Right lobe of liver (tissue), 6 donors: ENCODE results near the gene SIK2. TPM values are rescaled to one million over a fixed set of nuclear protein-coding genes. Genes with fewer than 3 reads are reported as not detected.

Source experiments
- ATAC-seq, 4 donors: fragments of 200-7000 bp; cut with Tn5 transposase; one replicate each; pipeline ENCODE4 v1.9.1; 2020; ENCODE audit warnings: mild to moderate bottlenecking in 4 of 4, moderate library complexity in 4 of 4
- DNase-seq, 3 donors: peaks; one replicate each; pipeline ENCODE4 v3.0.0-alpha.2; 2020
- H3K27ac ChIP-seq, 3 donors: fragments of 200-600 bp; one replicate each; pipeline ENCODE4 v1.8.0; 2022
- H3K27me3 ChIP-seq, 2 donors: fragments of 200-600 bp; one replicate each; pipeline ENCODE4 v1.8.0; 2022
- H3K36me3 ChIP-seq, 4 donors: fragments of 200-600 bp; sonication (generic) in 1 of 4; one replicate each; pipeline versions ENCODE4 v1.5.1 to v1.8.0; 2017 to 2022; ENCODE audit warnings: control low read depth in 1 of 4
- H3K4me1 ChIP-seq, 4 donors: fragments of 200-600 bp; sonication (generic) in 1 of 4; one replicate each; pipeline versions ENCODE4 v1.5.1 to v1.8.0; 2017 to 2022; ENCODE audit warnings: control low read depth in 1 of 4
- H3K4me3 ChIP-seq, 3 donors: fragments of 200-600 bp; one replicate each; pipeline ENCODE4 v1.8.0; 2022
- H3K9me3 ChIP-seq, 4 donors: fragments of 200-600 bp; sonication (generic) in 1 of 4; one replicate each; pipeline versions ENCODE4 v1.5.1 to v1.8.0; 2017 to 2022; ENCODE audit warnings: control low read depth in 1 of 4
- POLR2A ChIP-seq: fragments of 450-650 bp; IDR thresholded peaks from one replicate; pipeline ENCODE4 v1.6.1; 2017; ENCODE audit warnings: antibody characterized with exemption, mild to moderate bottlenecking
- WGBS: methylation state at CpG from one replicate; pipeline ENCODE4 v1.1.6; 2018; ENCODE audit warnings: low coverage, low lambda C conversion rate; ENCODE audit not compliant: insufficient coverage; ENCODE audit errors: missing lambda C conversion rate; 5-methylcytosine and 5-hydroxymethylcytosine counted together
- intact Hi-C, 2 donors: fragments of 100-400 bp; cut with DNase I; formaldehyde crosslinking; loops; one replicate each; pipeline versions ENCODE4 v1.11.2 to v1.14.1; 2022
- total RNA-seq, 6 experiments: library from RNA; depleted of rRNA in 2 of 6; stranded (reverse); fragments of >200 nt in 2 of 6; fragmentation: NEBNext Ultra II Directional in 3 of 6; extraction: Animal tissue kit (Norgen Biotek cat#: 25700) in 3 of 6; gene quantifications; one replicate each; pipeline versions ENCODE4 v1.1.0 to v1.2.4, GENCODE V29; 2016 to 2023
- TF ChIP-seq, protein P1 (sequence below), 4 donors: fragments of 200-600 bp in 3 of 4; fragments of 450-650 bp in 1 of 4; IDR thresholded peaks; one replicate each; pipeline versions ENCODE4 v1.5.1 to v1.8.0; 2016 to 2022; ENCODE audit warnings: antibody characterized with exemption in 4 of 4, mild to moderate bottlenecking in 2 of 4
- donor health status: DM: no; HTN: yes; CAD: no.
- donor health status: DM: no; HTN: no; CAD: no.
- donor health status: DM: no; HTN: no; CAD: no.
- donor health status: DM: no; HTN: yes; CAD: no.
- donor health status: DM: no; HTN: yes; CAD: no.

SIK2 gene
- total RNA-seq, 6 experiments from 2014 or later, result 15.4 to 39.5 (median 26.4) TPM

- intact Hi-C loops, result no loop called here
- H3K27me3 ChIP-seq, result no peaks in the 10 kb centered on the region
- peaks cover 0 to 15% (median 7%) of the 10 kb centered on the region in 4 donors for H3K4me1 ChIP-seq
- H3K27ac ChIP-seq, result no peak overlapping the region
- DNase-seq (no peak), ATAC-seq (no peak)
- TF ChIP-seq, protein P1, sequence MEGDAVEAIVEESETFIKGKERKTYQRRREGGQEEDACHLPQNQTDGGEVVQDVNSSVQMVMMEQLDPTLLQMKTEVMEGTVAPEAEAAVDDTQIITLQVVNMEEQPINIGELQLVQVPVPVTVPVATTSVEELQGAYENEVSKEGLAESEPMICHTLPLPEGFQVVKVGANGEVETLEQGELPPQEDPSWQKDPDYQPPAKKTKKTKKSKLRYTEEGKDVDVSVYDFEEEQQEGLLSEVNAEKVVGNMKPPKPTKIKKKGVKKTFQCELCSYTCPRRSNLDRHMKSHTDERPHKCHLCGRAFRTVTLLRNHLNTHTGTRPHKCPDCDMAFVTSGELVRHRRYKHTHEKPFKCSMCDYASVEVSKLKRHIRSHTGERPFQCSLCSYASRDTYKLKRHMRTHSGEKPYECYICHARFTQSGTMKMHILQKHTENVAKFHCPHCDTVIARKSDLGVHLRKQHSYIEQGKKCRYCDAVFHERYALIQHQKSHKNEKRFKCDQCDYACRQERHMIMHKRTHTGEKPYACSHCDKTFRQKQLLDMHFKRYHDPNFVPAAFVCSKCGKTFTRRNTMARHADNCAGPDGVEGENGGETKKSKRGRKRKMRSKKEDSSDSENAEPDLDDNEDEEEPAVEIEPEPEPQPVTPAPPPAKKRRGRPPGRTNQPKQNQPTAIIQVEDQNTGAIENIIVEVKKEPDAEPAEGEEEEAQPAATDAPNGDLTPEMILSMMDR (IDR thresholded peaks at IDR 0.05), result no peak
- no peak for TF ChIP-seq POLR2A
- WGBS, result 100% methylated on average over 2 of the region's 2 CpGs
- H3K36me3 ChIP-seq, result peaks cover 0 to 63% (median 36%) of the 10 kb centered on the region in 4 donors
- H3K9me3 ChIP-seq, result no peaks in the 10 kb centered on the region
- no peak overlapping the region for H3K4me3 ChIP-seq
Observed at GRCh38 chr11:111743700-111744099, 141.5 kb downstream of the SIK2 start.

- TF ChIP-seq POLR2A, result no peak
- TF ChIP-seq, protein P1 (IDR thresholded peaks at IDR 0.05), result no peak
- H3K4me3 ChIP-seq, result no peak overlapping the region
- H3K9me3 ChIP-seq, result no peaks in the 10 kb centered on the region
- WGBS, result 82% methylated on average over 6 of the region's 6 CpGs
- no peak for ATAC-seq
- peaks cover 0 to 77% (median 34%) of the 10 kb centered on the region in 4 donors for H3K36me3 ChIP-seq
- peaks cover 0 to 8% (median 3%) of the 10 kb centered on the region in 4 donors for H3K4me1 ChIP-seq
- intact Hi-C loops, result no loop called here
- no peaks in the 10 kb centered on the region for H3K27me3 ChIP-seq
- peak overlapping the region in 1 of 3 donors; percentile 49 for H3K27ac ChIP-seq
- no peak for DNase-seq
Observed at GRCh38 chr11:111745719-111746504, 143.7 kb downstream of the SIK2 start.

- no peak for TF ChIP-seq POLR2A
- TF ChIP-seq, protein P1 (IDR thresholded peaks at IDR 0.05), result no peak
- intact Hi-C loops, result no loop called here
- peak; percentile 19 to 50 (median 24) for ATAC-seq
- Histone ChIP-seq H3K4me1 (peaks cover 0 to 15% (median 7%) of the 10 kb centered on the region in 4 donors), H3K36me3 (peaks cover 0 to 79% (median 39%) of the 10 kb centered on the region in 4 donors), H3K4me3 (no peak overlapping the region), H3K27ac (peak overlapping the region in 2 of 3 donors; percentile 29 to 79), H3K27me3 (no peaks in the 10 kb centered on the region), H3K9me3 (no peaks in the 10 kb centered on the region)
- DNase-seq, result no peak
- 62% methylated on average over 6 of the region's 7 CpGs for WGBS
Observed at GRCh38 chr11:111748035-111748804, 146.0 kb downstream of the SIK2 start.

DNA sequence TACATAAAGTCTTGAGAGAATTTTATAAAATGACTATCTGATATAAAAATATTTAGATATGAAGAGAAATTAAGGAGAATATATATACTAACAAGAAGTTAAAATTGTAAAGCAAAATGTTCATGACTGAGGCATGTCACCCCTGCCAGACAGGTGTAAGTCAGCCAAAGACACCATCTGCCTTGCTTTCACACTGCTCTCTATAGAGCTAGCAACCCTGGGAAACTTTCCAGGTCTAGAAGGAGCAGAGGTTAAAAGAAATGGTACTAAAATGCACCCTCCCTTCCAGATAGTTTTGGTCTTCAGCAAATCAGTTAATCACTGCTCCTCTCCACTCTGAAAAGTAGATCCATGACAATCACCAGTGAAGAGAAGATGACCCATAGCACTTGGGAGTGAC is 147.4 kb downstream of the SIK2 start:
- intact Hi-C loops, result no loop called here
- peak overlapping the region; percentile 12 to 79 (median 54) for H3K27ac ChIP-seq
- H3K4me1 ChIP-seq, result peaks cover 0 to 15% (median 7%) of the 10 kb centered on the region in 4 donors
- peak in 2 of 4 donors; percentile 19 to 56 for ATAC-seq
- H3K4me3 ChIP-seq, result no peak overlapping the region
- H3K27me3 ChIP-seq, result no peaks in the 10 kb centered on the region
- DNase-seq, result no peak
- H3K36me3 ChIP-seq, result peaks cover 0 to 82% (median 40%) of the 10 kb centered on the region in 4 donors
- TF ChIP-seq, protein P1 (IDR thresholded peaks at IDR 0.05), result no peak
- TF ChIP-seq POLR2A, result no peak
- H3K9me3 ChIP-seq, result no peaks in the 10 kb centered on the region
